HEK293 (cell line): ENCODE data around the gene KTN1.

Source experiments
- CTCF ChIA-PET: fragments of 350-600 bp; formaldehyde crosslinking; extraction: SDS; loops from one replicate; lab custom pipeline; 2021; ENCODE audit warnings: antibody characterized with exemption; lab: Yijun Ruan, JAX
- POLR2A ChIA-PET: fragments of 300-600 bp; formaldehyde crosslinking; extraction: SDS; loops from one replicate; lab custom pipeline; 2020; ENCODE audit warnings: antibody characterized with exemption, inconsistent platforms; lab: Yijun Ruan, JAX
- H3K27ac ChIP-seq: fragments of 200-500 bp; sonication (Bioruptor generic); 2 replicates; pipeline ENCODE4 v1.5.1; 2014; ENCODE audit warnings: low read depth, low read length, control low read depth, inconsistent platforms; ENCODE audit errors: extremely low read depth
- H3K36me3 ChIP-seq, 2 experiments: fragments of 200-500 bp in 1 of 2; sonication (Bioruptor generic) in 1 of 2; 1 replicate in 1 of 2; 2 replicates in 1 of 2; pipeline ENCODE4 v1.5.1; 2014 to 2017; ENCODE audit warnings: inconsistent platforms in 2 of 2, low read length in 2 of 2; ENCODE audit not compliant: control insufficient read depth in 2 of 2, insufficient read depth in 1 of 2
- H3K4me1 ChIP-seq: fragments of 200-500 bp; sonication (Bioruptor generic); 2 replicates; pipeline ENCODE4 v1.5.1; 2014; ENCODE audit warnings: mild to moderate bottlenecking, low read length, inconsistent platforms; ENCODE audit not compliant: control insufficient read depth, insufficient read depth
- H3K4me3 ChIP-seq: 2 replicates; pipeline ENCODE4 v1.5.1; 2011; ENCODE audit warnings: low read depth, mild to moderate bottlenecking, control low read depth, low read length, moderate library complexity
- H3K9me3 ChIP-seq: fragments of 200-500 bp; sonication (Bioruptor generic); 2 replicates; pipeline ENCODE4 v1.5.1; 2014; ENCODE audit warnings: low read depth, low read length, inconsistent platforms; ENCODE audit not compliant: control insufficient read depth, insufficient read depth
- BCL11B ChIP-seq: fragments of 450-650 bp; formaldehyde crosslinking; IDR thresholded peaks from 2 replicates; pipeline ENCODE4 v1.5.1; 2016; ENCODE audit warnings: low read depth, missing biosample characterization, missing genetic modification characterization
- HOXA7 ChIP-seq: sonication (generic); formaldehyde crosslinking; IDR thresholded peaks from 2 replicates; pipeline ENCODE4 v1.8.1; 2022; ENCODE audit warnings: missing genetic modification reagents, borderline replicate concordance
- MYNN ChIP-seq: fragments of 450-650 bp; formaldehyde crosslinking; IDR thresholded peaks from 2 replicates; pipeline ENCODE4 v1.5.1; 2016; ENCODE audit warnings: missing biosample characterization, missing genetic modification characterization, borderline replicate concordance
- SP2 ChIP-seq: fragments of 450-650 bp; formaldehyde crosslinking; IDR thresholded peaks from 2 replicates; pipeline ENCODE4 v1.5.1; 2016; ENCODE audit warnings: missing biosample characterization, missing genetic modification characterization
- ZBTB21 ChIP-seq: fragments of 450-650 bp; formaldehyde crosslinking; IDR thresholded peaks from 2 replicates; pipeline ENCODE4 v1.5.1; 2017; ENCODE audit warnings: missing biosample characterization, missing genetic modification characterization
- ZFP3 ChIP-seq: fragments of 450-650 bp; formaldehyde crosslinking; IDR thresholded peaks from 2 replicates; pipeline ENCODE4 v1.5.1; 2016; ENCODE audit warnings: low read depth, missing biosample characterization, missing genetic modification characterization
- ZFP41 ChIP-seq: fragments of 450-650 bp; formaldehyde crosslinking; IDR thresholded peaks from 2 replicates; pipeline ENCODE4 v1.5.1; 2016; ENCODE audit warnings: missing biosample characterization, missing genetic modification characterization, borderline replicate concordance
- ZNF121 ChIP-seq: fragments of 450-650 bp; formaldehyde crosslinking; IDR thresholded peaks from 2 replicates; pipeline ENCODE4 v1.5.1; 2016; ENCODE audit warnings: missing biosample characterization, missing genetic modification characterization
- ZNF16 ChIP-seq: fragments of 450-650 bp; formaldehyde crosslinking; IDR thresholded peaks from 2 replicates; pipeline ENCODE4 v1.5.1; 2016; ENCODE audit warnings: low read depth, missing biosample characterization, missing genetic modification characterization
- ZNF211 ChIP-seq: fragments of 450-650 bp; formaldehyde crosslinking; IDR thresholded peaks from 2 replicates; pipeline ENCODE4 v1.5.1; 2016; ENCODE audit warnings: low read depth, missing biosample characterization, missing genetic modification characterization
- ZNF239 ChIP-seq: fragments of 450-650 bp; formaldehyde crosslinking; IDR thresholded peaks from 2 replicates; pipeline ENCODE4 v1.5.1; 2016; ENCODE audit warnings: missing biosample characterization, missing genetic modification characterization
- ZNF266 ChIP-seq: fragments of 450-650 bp; formaldehyde crosslinking; IDR thresholded peaks from 2 replicates; pipeline ENCODE4 v1.5.1; 2016; ENCODE audit warnings: missing biosample characterization, missing genetic modification characterization, low read depth
- ZNF404 ChIP-seq: fragments of 450-650 bp; formaldehyde crosslinking; IDR thresholded peaks from 2 replicates; pipeline ENCODE4 v1.5.1; 2017; ENCODE audit warnings: missing biosample characterization, missing genetic modification characterization
- ZNF423 ChIP-seq: fragments of 450-650 bp; formaldehyde crosslinking; IDR thresholded peaks from 2 replicates; pipeline ENCODE4 v1.5.1; 2016; ENCODE audit warnings: missing biosample characterization, missing genetic modification characterization
- ZNF623 ChIP-seq: fragments of 450-650 bp; formaldehyde crosslinking; IDR thresholded peaks from 2 replicates; pipeline ENCODE4 v1.5.1; 2016; ENCODE audit warnings: missing biosample characterization, missing genetic modification characterization
- ZNF629 ChIP-seq: fragments of 450-650 bp; formaldehyde crosslinking; IDR thresholded peaks from 2 replicates; pipeline ENCODE4 v1.5.1; 2017; ENCODE audit warnings: missing biosample characterization, missing genetic modification characterization
- ZNF658 ChIP-seq: fragments of 450-650 bp; formaldehyde crosslinking; IDR thresholded peaks from 2 replicates; pipeline ENCODE4; 2016; ENCODE audit warnings: missing biosample characterization, missing genetic modification characterization
- ZNF837 ChIP-seq: fragments of 450-650 bp; formaldehyde crosslinking; IDR thresholded peaks from 2 replicates; pipeline ENCODE4 v1.5.1; 2016; ENCODE audit warnings: missing biosample characterization, missing genetic modification characterization
- ZNF843 ChIP-seq: fragments of 450-650 bp; formaldehyde crosslinking; IDR thresholded peaks from 2 replicates; pipeline ENCODE4 v1.5.1; 2016; ENCODE audit warnings: missing biosample characterization, missing genetic modification characterization
- TF ChIP-seq, protein P1 (sequence below): fragments of 450-650 bp; formaldehyde crosslinking; IDR thresholded peaks from 2 replicates; pipeline ENCODE4 v1.5.1; 2017; ENCODE audit warnings: missing biosample characterization, missing genetic modification characterization
- TF ChIP-seq, protein P2 (sequence below): fragments of 450-650 bp; formaldehyde crosslinking; IDR thresholded peaks from 2 replicates; pipeline ENCODE4 v1.5.1; 2017; ENCODE audit warnings: missing biosample characterization, missing genetic modification characterization
- TF ChIP-seq, protein P3 (sequence below): fragments of 450-650 bp; formaldehyde crosslinking; optimal IDR thresholded peaks from 2 replicates; pipeline ENCODE3; 2016; ENCODE audit warnings: missing biosample characterization, mild to moderate bottlenecking, missing genetic modification characterization
- TF ChIP-seq, protein P4 (sequence below): fragments of 450-650 bp; formaldehyde crosslinking; IDR thresholded peaks from 2 replicates; pipeline ENCODE4 v1.5.1; 2016; ENCODE audit warnings: missing biosample characterization, missing genetic modification characterization
- TF ChIP-seq, protein P5 (sequence below): fragments of 450-650 bp; formaldehyde crosslinking; IDR thresholded peaks from 2 replicates; pipeline ENCODE4 v1.5.1; 2016; ENCODE audit warnings: missing biosample characterization, missing genetic modification characterization

The KTN1 gene

DNA sequence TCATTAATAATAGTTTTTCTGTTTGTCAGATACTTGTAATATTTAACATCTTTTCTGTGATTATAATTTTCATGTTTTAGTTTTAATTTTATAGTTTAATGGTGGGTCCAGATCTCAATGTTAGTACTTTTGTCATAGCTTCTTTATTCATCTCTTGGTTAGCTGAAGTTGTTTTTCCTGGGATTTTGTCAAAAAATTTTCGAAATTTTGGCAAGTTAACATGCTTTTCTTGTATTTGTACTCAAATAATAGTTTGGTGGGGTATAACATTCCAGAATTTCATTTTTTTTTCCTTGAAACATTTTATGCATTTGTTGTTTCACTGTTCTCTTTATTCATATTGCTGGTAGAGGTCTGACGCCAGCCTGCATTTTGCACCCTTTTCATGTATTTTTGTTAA lies 45.5 kb downstream of the KTN1 start:
- TF ChIP-seq ZNF623 (no peak), ZBTB21 (tag by site-specific recombination) (no peak), ZNF658 (tag by site-specific recombination) (no peak), ZNF837 (tag by site-specific recombination) (no peak), ZNF843 (tag by site-specific recombination) (no peak), MYNN (tag by site-specific recombination) (no peak), ZNF629 (no peak), HOXA7 (CRISPR knock-in tag) (no peak)
- TF ChIP-seq, protein P1, sequence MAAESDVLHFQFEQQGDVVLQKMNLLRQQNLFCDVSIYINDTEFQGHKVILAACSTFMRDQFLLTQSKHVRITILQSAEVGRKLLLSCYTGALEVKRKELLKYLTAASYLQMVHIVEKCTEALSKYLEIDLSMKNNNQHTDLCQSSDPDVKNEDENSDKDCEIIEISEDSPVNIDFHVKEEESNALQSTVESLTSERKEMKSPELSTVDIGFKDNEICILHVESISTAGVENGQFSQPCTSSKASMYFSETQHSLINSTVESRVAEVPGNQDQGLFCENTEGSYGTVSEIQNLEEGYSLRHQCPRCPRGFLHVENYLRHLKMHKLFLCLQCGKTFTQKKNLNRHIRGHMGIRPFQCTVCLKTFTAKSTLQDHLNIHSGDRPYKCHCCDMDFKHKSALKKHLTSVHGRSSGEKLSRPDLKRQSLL (tag by site-specific recombination): no peak
- Histone ChIP-seq H3K36me3 (peaks cover 29 to 65% of the 10 kb centered on the region in 2 experiments), H3K4me3 (no peak overlapping the region), H3K9me3 (no peaks in the 10 kb centered on the region), H3K4me1 (peaks cover 7% of the 10 kb centered on the region; the same call in 1 of the 2 replicates), H3K27ac (no peak overlapping the region)
- CTCF ChIA-PET: no interaction called here
- POLR2A ChIA-PET: interaction anchor here (0.6 kb wide), 1 partner anchor 164 kb away, joined by 6 read pairs; no protein-coding TSS in a partner anchor

DNA sequence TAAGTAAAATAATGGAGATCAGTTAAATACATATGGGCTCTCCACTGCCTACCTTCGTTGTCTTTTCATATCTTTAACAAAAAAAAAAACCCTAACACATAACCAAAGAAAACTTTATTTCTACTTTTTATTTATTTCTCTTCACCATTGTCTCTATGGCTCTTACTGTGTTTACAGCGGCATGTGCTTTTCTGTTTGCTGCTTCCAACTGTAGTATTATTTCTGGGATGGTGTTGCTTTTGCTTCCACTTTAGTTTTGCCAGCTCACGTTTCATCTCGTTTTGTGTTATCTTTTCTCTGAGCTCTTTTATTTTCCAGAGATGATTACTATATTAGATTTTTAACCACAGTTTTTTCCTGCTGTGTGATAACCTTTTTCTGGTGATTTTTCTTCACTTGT lies 46.1 kb downstream of the KTN1 start:
- H3K9me3 ChIP-seq: no peaks in the 10 kb centered on the region
- peaks cover 7% of the 10 kb centered on the region; the same call in 1 of the 2 replicates for H3K4me1 ChIP-seq
- CTCF ChIA-PET: no interaction called here
- no peak overlapping the region for H3K4me3 ChIP-seq
- TF ChIP-seq, protein P2, sequence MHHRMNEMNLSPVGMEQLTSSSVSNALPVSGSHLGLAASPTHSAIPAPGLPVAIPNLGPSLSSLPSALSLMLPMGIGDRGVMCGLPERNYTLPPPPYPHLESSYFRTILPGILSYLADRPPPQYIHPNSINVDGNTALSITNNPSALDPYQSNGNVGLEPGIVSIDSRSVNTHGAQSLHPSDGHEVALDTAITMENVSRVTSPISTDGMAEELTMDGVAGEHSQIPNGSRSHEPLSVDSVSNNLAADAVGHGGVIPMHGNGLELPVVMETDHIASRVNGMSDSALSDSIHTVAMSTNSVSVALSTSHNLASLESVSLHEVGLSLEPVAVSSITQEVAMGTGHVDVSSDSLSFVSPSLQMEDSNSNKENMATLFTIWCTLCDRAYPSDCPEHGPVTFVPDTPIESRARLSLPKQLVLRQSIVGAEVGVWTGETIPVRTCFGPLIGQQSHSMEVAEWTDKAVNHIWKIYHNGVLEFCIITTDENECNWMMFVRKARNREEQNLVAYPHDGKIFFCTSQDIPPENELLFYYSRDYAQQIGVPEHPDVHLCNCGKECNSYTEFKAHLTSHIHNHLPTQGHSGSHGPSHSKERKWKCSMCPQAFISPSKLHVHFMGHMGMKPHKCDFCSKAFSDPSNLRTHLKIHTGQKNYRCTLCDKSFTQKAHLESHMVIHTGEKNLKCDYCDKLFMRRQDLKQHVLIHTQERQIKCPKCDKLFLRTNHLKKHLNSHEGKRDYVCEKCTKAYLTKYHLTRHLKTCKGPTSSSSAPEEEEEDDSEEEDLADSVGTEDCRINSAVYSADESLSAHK (tag by site-specific recombination): no peak
- no peak for TF ChIP-seq SP2 (tag by site-specific recombination)
- TF ChIP-seq, protein P3, sequence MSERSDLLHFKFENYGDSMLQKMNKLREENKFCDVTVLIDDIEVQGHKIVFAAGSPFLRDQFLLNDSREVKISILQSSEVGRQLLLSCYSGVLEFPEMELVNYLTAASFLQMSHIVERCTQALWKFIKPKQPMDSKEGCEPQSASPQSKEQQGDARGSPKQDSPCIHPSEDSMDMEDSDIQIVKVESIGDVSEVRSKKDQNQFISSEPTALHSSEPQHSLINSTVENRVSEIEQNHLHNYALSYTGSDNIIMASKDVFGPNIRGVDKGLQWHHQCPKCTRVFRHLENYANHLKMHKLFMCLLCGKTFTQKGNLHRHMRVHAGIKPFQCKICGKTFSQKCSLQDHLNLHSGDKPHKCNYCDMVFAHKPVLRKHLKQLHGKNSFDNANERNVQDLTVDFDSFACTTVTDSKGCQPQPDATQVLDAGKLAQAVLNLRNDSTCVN (tag by site-specific recombination): no peak
- no peak for TF ChIP-seq ZNF404 (tag by site-specific recombination)
- TF ChIP-seq, protein P4, sequence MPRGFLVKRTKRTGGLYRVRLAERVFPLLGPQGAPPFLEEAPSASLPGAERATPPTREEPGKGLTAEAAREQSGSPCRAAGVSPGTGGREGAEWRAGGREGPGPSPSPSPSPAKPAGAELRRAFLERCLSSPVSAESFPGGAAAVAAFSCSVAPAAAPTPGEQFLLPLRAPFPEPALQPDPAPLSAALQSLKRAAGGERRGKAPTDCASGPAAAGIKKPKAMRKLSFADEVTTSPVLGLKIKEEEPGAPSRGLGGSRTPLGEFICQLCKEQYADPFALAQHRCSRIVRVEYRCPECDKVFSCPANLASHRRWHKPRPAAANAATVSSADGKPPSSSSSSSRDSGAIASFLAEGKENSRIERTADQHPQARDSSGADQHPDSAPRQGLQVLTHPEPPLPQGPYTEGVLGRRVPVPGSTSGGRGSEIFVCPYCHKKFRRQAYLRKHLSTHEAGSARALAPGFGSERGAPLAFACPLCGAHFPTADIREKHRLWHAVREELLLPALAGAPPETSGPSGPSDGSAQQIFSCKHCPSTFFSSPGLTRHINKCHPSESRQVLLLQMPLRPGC: no peak
- TF ChIP-seq ZFP41 (tag by site-specific recombination): no peak
- TF ChIP-seq BCL11B (tag by site-specific recombination): no peak
- no peak for TF ChIP-seq ZNF843 (tag by site-specific recombination)
- no peak for TF ChIP-seq ZNF16 (tag by site-specific recombination)
- no peak for TF ChIP-seq ZNF239 (tag by site-specific recombination)
- no peak for TF ChIP-seq ZNF121 (tag by site-specific recombination)
- TF ChIP-seq ZNF266 (tag by site-specific recombination): no peak
- no peak for TF ChIP-seq HOXA7 (CRISPR knock-in tag)
- TF ChIP-seq ZFP3 (tag by site-specific recombination): no peak
- TF ChIP-seq ZNF423: no peak
- no peak for TF ChIP-seq ZNF211 (tag by site-specific recombination)
- TF ChIP-seq, protein P5, sequence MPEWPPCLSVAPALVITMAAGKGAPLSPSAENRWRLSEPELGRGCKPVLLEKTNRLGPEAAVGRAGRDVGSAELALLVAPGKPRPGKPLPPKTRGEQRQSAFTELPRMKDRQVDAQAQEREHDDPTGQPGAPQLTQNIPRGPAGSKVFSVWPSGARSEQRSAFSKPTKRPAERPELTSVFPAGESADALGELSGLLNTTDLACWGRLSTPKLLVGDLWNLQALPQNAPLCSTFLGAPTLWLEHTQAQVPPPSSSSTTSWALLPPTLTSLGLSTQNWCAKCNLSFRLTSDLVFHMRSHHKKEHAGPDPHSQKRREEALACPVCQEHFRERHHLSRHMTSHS: no peak
- TF ChIP-seq, all 188 proteins: peak for 0
- no peak overlapping the region for H3K27ac ChIP-seq
- POLR2A ChIA-PET: no interaction called here
- peaks cover 32 to 64% of the 10 kb centered on the region in 2 experiments for H3K36me3 ChIP-seq
